GM18519 (cell line): Measurements from ENCODE around the gene GLRX.
A peak's percentile ranks its signal among the peaks of the same experiment; 100 is the strongest.

ENCODE experiments used
- ATAC-seq: cut with Tn5 transposase; IDR thresholded peaks from one replicate; pipeline ENCODE4 v1.9.1; 2021; ENCODE audit warnings: mild to moderate bottlenecking, moderate library complexity; ENCODE audit not compliant: unreplicated experiment, low FRiP score

GLRX gene

GRCh38 chr5:95810305-95811125 lies 12.0 kb downstream of the GLRX start:
- no peak for ATAC-seq

GRCh38 chr5:95809414-95809960 lies 13.0 kb downstream of the GLRX start:
- no peak for ATAC-seq

GRCh38 chr5:95808686-95809413 lies 13.7 kb downstream of the GLRX start:
- ATAC-seq, result peak; percentile 99

GRCh38 chr5:95808013-95808685 lies 14.4 kb downstream of the GLRX start:
- no peak for ATAC-seq

- ATAC-seq, result no peak
Measured at GRCh38 chr5:95806687-95807086, 15.8 kb downstream of the GLRX start.

GRCh38 chr5:95804736-95805539 lies 17.6 kb downstream of the GLRX start:
- no peak for ATAC-seq

GRCh38 chr5:95803271-95804148 lies 19.0 kb downstream of the GLRX start:
- ATAC-seq, result no peak

- ATAC-seq, result no peak
Measured at GRCh38 chr5:95801961-95802360, 20.6 kb downstream of the GLRX start.

- ATAC-seq, result no peak
Measured at GRCh38 chr5:95801532-95801931, 21.0 kb downstream of the GLRX start.

GRCh38 chr5:95800553-95800952 lies 22.0 kb downstream of the GLRX start:
- no peak for ATAC-seq

GRCh38 chr5:95799191-95799835 lies 23.2 kb downstream of the GLRX start:
- ATAC-seq, result no peak

- ATAC-seq, result no peak
Measured at GRCh38 chr5:95798545-95798944, 24.0 kb downstream of the GLRX start.

GRCh38 chr5:95798048-95798447 lies 24.5 kb downstream of the GLRX start:
- ATAC-seq, result no peak

GRCh38 chr5:95797301-95797700 lies 25.2 kb downstream of the GLRX start:
- ATAC-seq, result no peak

- no peak for ATAC-seq
Measured at GRCh38 chr5:95794070-95794516, 28.4 kb downstream of the GLRX start.

GRCh38 chr5:95791751-95792150 lies 30.8 kb downstream of the GLRX start:
- no peak for ATAC-seq

- ATAC-seq, result no peak
Measured at GRCh38 chr5:95788493-95788892, 34.0 kb downstream of the GLRX start.

- ATAC-seq, result no peak
Measured at GRCh38 chr5:95786821-95787418, 35.6 kb downstream of the GLRX start.
